HG03045 (cell line): Measurements from ENCODE around the gene POFUT1.

ENCODE experiments used
- ATAC-seq: cut with Tn5 transposase; IDR thresholded peaks from one replicate; pipeline ENCODE4 v1.9.1; 2021; ENCODE audit warnings: mild to moderate bottlenecking, moderate library complexity; ENCODE audit not compliant: unreplicated experiment

Gene POFUT1

GRCh38 chr20:32205843-32206759 is 1.6 kb upstream of the POFUT1 start:
- ATAC-seq, result no peak

GRCh38 chr20:32206760-32207625 is 687 bp upstream of the POFUT1 start:
- ATAC-seq, result peak; percentile 25

DNA sequence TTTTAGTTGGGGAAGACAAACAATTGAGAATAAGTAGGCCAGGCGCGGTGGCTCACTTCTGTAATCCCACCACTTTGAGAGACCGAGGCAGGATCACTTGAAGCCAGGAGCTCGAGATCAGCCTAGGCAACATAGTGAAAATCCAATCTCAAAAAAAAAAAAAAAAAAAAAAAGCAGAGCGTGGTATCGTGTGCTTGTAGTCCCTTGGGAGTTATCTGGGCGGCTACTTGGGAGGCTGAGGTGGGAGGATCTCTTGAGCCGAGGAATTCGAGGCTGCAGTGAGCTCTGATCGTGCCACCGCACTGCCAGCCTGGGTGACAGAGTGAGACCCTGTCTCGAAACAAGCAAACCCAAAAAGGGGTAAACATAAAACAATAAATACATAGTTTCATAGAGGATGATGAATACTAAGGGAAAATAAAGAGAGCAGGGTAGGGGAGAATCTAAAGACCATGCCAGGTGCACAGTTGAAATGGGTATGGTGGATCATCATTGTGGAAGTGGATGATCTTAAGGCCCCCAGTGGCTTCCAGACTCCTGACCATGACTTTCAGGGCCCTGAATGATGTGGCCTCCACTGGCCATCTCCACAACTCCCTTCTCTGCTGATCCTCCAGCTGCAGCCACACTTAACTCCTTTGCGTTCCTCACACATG is 947 bp downstream of the POFUT1 start:
- no peak for ATAC-seq

- no peak for ATAC-seq
Measured at GRCh38 chr20:32209850-32210605, 2.3 kb downstream of the POFUT1 start.

DNA sequence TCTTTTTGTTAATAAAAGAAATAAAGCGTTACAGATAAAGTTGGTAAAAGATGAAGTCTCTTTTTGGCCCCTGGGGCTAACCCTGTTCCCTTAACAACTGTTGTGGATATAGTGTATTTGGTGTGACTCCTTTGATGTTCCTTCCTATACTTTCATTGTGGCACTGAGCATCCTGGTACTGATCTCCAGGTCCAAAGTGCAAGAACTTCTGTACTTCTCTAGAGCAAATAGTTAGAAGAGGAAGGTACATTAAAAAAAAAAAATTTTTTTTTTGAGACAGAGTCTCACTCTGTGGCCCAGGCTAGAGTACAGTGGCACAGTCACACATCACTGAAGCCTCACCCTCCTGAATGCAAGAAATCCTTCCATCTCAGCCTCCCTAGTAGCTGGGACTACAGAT is 6.2 kb downstream of the POFUT1 start:
- ATAC-seq, result no peak

- no peak for ATAC-seq
Measured at GRCh38 chr20:32215147-32215546, 7.5 kb downstream of the POFUT1 start.

DNA sequence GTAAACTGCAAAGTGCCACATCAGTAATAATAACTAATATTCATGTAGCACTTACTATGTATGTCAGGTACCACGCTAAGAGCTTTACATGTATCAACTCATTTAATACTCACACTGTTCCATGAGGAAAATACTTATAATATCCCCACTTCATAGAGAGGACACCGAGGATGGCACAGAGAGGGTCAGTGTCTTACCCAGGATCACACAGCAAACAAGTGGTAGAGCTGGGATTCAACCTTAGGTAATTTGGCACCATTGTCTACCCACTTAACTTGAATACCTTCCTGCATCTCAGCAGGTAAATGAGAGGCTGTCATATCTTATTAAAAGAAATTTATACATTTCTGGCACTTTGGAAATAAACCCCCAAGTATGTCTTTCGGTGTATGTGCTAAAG is 8.0 kb downstream of the POFUT1 start:
- ATAC-seq, result no peak

- ATAC-seq, result no peak
Measured at GRCh38 chr20:32216179-32217142, 8.8 kb downstream of the POFUT1 start.

DNA sequence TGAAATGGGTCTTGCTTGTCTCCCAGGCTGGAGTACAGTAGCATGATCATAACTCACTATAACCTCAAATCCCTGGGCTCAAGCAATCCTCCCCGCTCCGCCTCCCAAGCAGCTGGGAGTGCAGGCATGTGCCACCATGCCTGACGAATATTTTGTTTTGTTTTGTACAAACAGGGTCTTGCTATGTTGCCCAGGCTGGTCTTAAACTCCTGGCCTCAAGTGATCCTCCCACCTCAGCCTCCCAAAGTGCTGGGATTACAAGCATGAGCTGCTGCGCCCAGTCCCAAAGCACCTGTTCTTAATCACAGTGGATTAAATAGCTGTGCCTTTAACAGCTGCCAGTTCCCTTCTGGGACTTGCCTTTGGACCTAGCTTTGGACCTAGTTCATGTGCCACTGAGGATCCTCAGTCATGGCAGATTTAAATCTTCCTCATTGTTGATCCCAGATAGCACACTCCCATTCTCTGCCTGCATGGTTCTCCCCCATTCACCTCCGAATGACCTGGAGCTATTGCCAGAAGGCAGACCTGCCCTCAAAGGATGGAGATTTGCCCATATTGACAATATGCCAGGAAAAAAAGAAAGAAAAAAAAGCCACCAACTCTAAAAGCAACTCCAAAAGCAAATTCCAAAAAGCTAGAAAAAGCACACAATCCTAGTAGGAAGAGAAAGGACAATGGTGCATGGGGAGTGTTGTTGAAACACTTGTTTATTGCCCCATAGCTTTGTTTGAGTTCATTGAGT is 10.6 kb downstream of the POFUT1 start:
- no peak for ATAC-seq

- no peak for ATAC-seq
Measured at GRCh38 chr20:32224463-32224862, 16.8 kb downstream of the POFUT1 start.

DNA sequence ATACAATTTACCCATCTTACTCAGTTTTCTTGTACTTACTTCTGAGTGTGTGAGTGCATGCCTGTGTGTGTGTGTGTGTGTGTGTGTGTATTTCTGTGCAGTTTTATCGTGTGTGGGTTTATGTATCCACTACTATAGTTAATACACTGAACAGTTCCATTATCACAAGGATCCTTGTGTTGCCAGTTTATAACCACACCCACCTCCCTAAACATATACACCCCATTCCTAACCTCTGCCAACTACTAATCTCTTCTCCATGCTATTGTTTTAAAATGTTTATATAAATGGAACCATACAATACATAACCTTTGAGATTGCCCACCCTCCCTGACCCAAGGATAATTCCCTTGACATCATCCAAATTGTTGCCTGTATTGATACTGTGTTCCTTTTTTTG is 18.7 kb downstream of the POFUT1 start:
- no peak for ATAC-seq

DNA sequence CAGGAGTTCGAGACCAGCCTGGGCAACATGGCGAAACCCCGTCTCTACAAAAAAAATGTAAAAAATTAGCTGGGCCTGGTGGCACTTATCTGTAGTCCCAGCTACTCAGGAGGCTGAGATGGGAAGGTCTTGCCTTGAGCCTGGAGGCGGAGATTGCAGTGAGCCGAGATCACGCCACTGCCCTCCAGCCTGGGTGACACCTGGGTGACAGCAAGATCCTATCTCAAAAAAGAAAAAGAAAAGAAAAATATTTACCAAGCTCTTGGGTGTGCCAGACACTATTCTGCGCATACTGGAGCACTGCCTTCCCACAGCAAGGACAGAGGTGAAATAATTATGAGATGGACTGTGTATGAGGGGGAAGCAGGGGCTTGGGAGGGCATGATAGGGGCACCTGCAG is 19.6 kb downstream of the POFUT1 start:
- no peak for ATAC-seq

- ATAC-seq, result no peak
Measured at GRCh38 chr20:32227744-32228688, 20.3 kb downstream of the POFUT1 start.

DNA sequence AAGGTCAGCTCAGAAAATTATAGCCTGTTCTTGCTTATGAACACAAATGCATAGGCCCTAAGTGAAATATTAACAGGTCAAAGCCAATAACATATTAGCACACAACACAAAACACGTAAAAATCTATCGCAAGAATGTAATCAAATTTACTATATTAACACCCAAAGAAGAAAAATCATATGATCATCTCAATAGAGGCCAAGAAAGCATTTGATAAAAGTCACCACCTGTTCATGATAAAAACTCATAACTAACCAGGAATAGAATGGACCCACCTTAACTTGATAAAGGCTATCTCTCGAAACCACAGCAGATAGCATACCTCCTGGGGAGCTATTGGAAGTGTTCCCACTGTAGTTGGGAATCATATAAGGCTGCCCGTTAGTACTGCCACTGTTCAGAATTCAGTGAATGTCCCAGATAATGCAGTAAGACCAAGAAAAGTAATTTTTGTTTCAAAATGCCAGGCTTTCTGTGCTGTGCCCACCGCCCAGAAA is 21.6 kb downstream of the POFUT1 start:
- no peak for ATAC-seq

GRCh38 chr20:32230707-32231106 is 23.0 kb downstream of the POFUT1 start:
- no peak for ATAC-seq

- no peak for ATAC-seq
Measured at GRCh38 chr20:32231245-32231644, 23.6 kb downstream of the POFUT1 start.

- no peak for ATAC-seq
Measured at GRCh38 chr20:32231847-32232246, 24.2 kb downstream of the POFUT1 start.
